ENCODE results near the gene RBMS3. TPM values are rescaled to one million over a fixed set of nuclear protein-coding genes. Genes with fewer than 3 reads are reported as not detected.
A peak's percentile ranks its signal among the peaks of the same experiment; 100 is the strongest.

RBMS3 gene
- total RNA-seq, 1 experiment from 2014 or later: 74.2 TPM

GRCh38 chr3:29850641-29851040 lies 569.8 kb downstream of the RBMS3 start:
- no peaks in the 10 kb centered on the region for H3K4me1 Mint-ChIP-seq (ENCODE audit: insufficient read depth, unreplicated experiment)
- ChIA-PET POLR2A (interaction anchor here (0.6 kb wide), 1 partner anchor 570 kb away, joined by 3 read pairs; no protein-coding TSS in a partner anchor), CTCF (interaction anchor here (0.7 kb wide), 1 partner anchor 47 kb away, joined by 3 read pairs; no protein-coding TSS in a partner anchor)
- no peak for TF ChIP-seq CTCF (IDR thresholded peaks at IDR 0.05; ENCODE audit: unreplicated experiment)
- H3K36me3 Mint-ChIP-seq (ENCODE audit: insufficient read depth, unreplicated experiment): no peaks in the 10 kb centered on the region
- DNase-seq (ENCODE audit: unreplicated experiment): no peak
- no peak overlapping the region for H3K27ac Mint-ChIP-seq (ENCODE audit: low read depth, unreplicated experiment)
- H3K27me3 Mint-ChIP-seq (ENCODE audit: insufficient read depth, unreplicated experiment): no peaks in the 10 kb centered on the region
- intact Hi-C loops (cut with micrococcal nuclease): no loop called here
- H3K4me3 Mint-ChIP-seq (ENCODE audit: unreplicated experiment): no peak overlapping the region
- H3K9me3 Mint-ChIP-seq (ENCODE audit: unreplicated experiment): no peaks in the 10 kb centered on the region
- BruUV-seq (replicated peaks): no TSS peak

- intact Hi-C loops (cut with micrococcal nuclease): no loop called here
- Mint-ChIP-seq H3K9me3 (ENCODE audit: unreplicated experiment) (no peaks in the 10 kb centered on the region), H3K27me3 (ENCODE audit: insufficient read depth, unreplicated experiment) (no peaks in the 10 kb centered on the region), H3K4me3 (ENCODE audit: unreplicated experiment) (no peak overlapping the region), H3K4me1 (ENCODE audit: insufficient read depth, unreplicated experiment) (no peaks in the 10 kb centered on the region), H3K36me3 (ENCODE audit: insufficient read depth, unreplicated experiment) (no peaks in the 10 kb centered on the region), H3K27ac (ENCODE audit: low read depth, unreplicated experiment) (no peak overlapping the region)
- ChIA-PET CTCF (interaction anchor here (0.7 kb wide), 1 partner anchor 98 kb away, joined by 4 read pairs; no protein-coding TSS in a partner anchor), POLR2A (interaction anchor here (0.5 kb wide), 1 partner anchor 237 kb away, joined by 4 read pairs; no protein-coding TSS in a partner anchor)
- BruUV-seq (replicated peaks): no TSS peak
- no peak for DNase-seq (ENCODE audit: unreplicated experiment)
- TF ChIP-seq CTCF (IDR thresholded peaks at IDR 0.05; ENCODE audit: unreplicated experiment): no peak
Measured at GRCh38 chr3:29852767-29853166, 571.9 kb downstream of the RBMS3 start.

GRCh38 chr3:29853841-29854397 lies 573.0 kb downstream of the RBMS3 start:
- POLR2A ChIA-PET: no interaction called here
- TF ChIP-seq CTCF (IDR thresholded peaks at IDR 0.05; ENCODE audit: unreplicated experiment): no peak
- no peak overlapping the region for H3K27ac Mint-ChIP-seq (ENCODE audit: low read depth, unreplicated experiment)
- no peaks in the 10 kb centered on the region for H3K27me3 Mint-ChIP-seq (ENCODE audit: insufficient read depth, unreplicated experiment)
- intact Hi-C loops (cut with micrococcal nuclease): no loop called here
- H3K4me1 Mint-ChIP-seq (ENCODE audit: insufficient read depth, unreplicated experiment): no peaks in the 10 kb centered on the region
- CTCF ChIA-PET: no interaction called here
- H3K36me3 Mint-ChIP-seq (ENCODE audit: insufficient read depth, unreplicated experiment): no peaks in the 10 kb centered on the region
- no peak overlapping the region for H3K4me3 Mint-ChIP-seq (ENCODE audit: unreplicated experiment)
- no TSS peak for BruUV-seq (replicated peaks)
- H3K9me3 Mint-ChIP-seq (ENCODE audit: unreplicated experiment): no peaks in the 10 kb centered on the region
- peak; percentile 12 for DNase-seq (ENCODE audit: unreplicated experiment)

- Mint-ChIP-seq H3K36me3 (ENCODE audit: insufficient read depth, unreplicated experiment) (no peaks in the 10 kb centered on the region), H3K4me3 (ENCODE audit: unreplicated experiment) (no peak overlapping the region), H3K9me3 (ENCODE audit: unreplicated experiment) (no peaks in the 10 kb centered on the region), H3K27me3 (ENCODE audit: insufficient read depth, unreplicated experiment) (no peaks in the 10 kb centered on the region), H3K27ac (ENCODE audit: low read depth, unreplicated experiment) (no peak overlapping the region), H3K4me1 (ENCODE audit: insufficient read depth, unreplicated experiment) (no peaks in the 10 kb centered on the region)
- intact Hi-C loops (cut with micrococcal nuclease): no loop called here
- POLR2A ChIA-PET: interaction anchor here (0.6 to 1.4 kb wide), 2 partner anchors 8 to 26 kb away, joined by 3 read pairs; no protein-coding TSS in a partner anchor
- no TSS peak for BruUV-seq (replicated peaks)
- CTCF ChIA-PET: no interaction called here
- no peak for TF ChIP-seq CTCF (IDR thresholded peaks at IDR 0.05; ENCODE audit: unreplicated experiment)
- DNase-seq (ENCODE audit: unreplicated experiment): no peak
Measured at GRCh38 chr3:29854821-29855220, 574.0 kb downstream of the RBMS3 start.

Data from MCF 10A (cell line).